AG04449 (cell line): Measurements from ENCODE around the gene CABLES1.
"Not testable (repeated sequence)": the region's sequence is repeated elsewhere in the genome, so short reads cannot be mapped to it uniquely, and the experiment has no call there.

Experiments
- CTCF ChIA-PET: fragments of 350-600 bp; formaldehyde crosslinking; extraction: SDS; loops from one replicate; lab custom pipeline; 2021; ENCODE audit warnings: antibody characterized with exemption; lab: Yijun Ruan, JAX
- POLR2A ChIA-PET: fragments of 400-600, 350-600 bp; formaldehyde crosslinking; extraction: SDS; loops from one replicate; lab custom pipeline; 2020; ENCODE audit warnings: antibody characterized with exemption, inconsistent platforms; lab: Yijun Ruan, JAX
- DNase-seq: peaks from one replicate; pipeline ENCODE4 v3.0.0-alpha.2; 2010; ENCODE audit warnings: low read depth, low spot score
- H3K4me3 ChIP-seq: 2 replicates; pipeline ENCODE4 v1.5.1; 2011; ENCODE audit warnings: low read depth, mild to moderate bottlenecking, control low read depth, low read length
- CTCF ChIP-seq: IDR thresholded peaks from one replicate; pipeline ENCODE4 v1.5.1; 2011; ENCODE audit warnings: mild to moderate bottlenecking, moderate library complexity, low read length, control low read depth, inconsistent platforms; ENCODE audit not compliant: insufficient read depth; ENCODE audit errors: missing control alignments

CABLES1 gene

GRCh38 chr18:23093772-23094171, 41.5 kb upstream of the CABLES1 start:
- no peak for TF ChIP-seq CTCF
- ChIA-PET POLR2A (no interaction called here), CTCF (interaction anchor here (1.0 kb wide), 1 partner anchor 285 kb away, joined by 3 read pairs; no protein-coding TSS in a partner anchor)
- H3K4me3 ChIP-seq = no peak overlapping the region
- no peak for DNase-seq

GRCh38 chr18:23094411-23095190, 40.7 kb upstream of the CABLES1 start:
- ChIA-PET CTCF (interaction anchor here (1.0 to 1.5 kb wide), 2 partner anchors 15 to 285 kb away, joined by 3 read pairs; no protein-coding TSS in a partner anchor), POLR2A (no interaction called here)

GRCh38 chr18:23095463-23095862, 39.8 kb upstream of the CABLES1 start:
- no peak for DNase-seq
- H3K4me3 ChIP-seq = no peak overlapping the region
- ChIA-PET CTCF (interaction anchor here (1.5 kb wide), 1 partner anchor 16 kb away, joined by 3 read pairs; no protein-coding TSS in a partner anchor), POLR2A (no interaction called here)
- TF ChIP-seq CTCF = no peak

More at GRCh38 chr18:23094411-23095190, 40.7 kb upstream of the CABLES1 start:
- no peak for TF ChIP-seq CTCF
- H3K4me3 ChIP-seq = no peak overlapping the region
- DNase-seq = no peak

- DNase-seq, POLR2A ChIA-PET, H3K4me3 ChIP-seq: not testable (repeated sequence)
- CTCF ChIA-PET = interaction anchor here (1.0 kb wide), 1 partner anchor 315 kb away, joined by 3 read pairs; no protein-coding TSS in a partner anchor
Measured at GRCh38 chr18:23097016-23097415, 38.3 kb upstream of the CABLES1 start.

GRCh38 chr18:23099621-23100020, 35.7 kb upstream of the CABLES1 start:
- ChIA-PET POLR2A (no interaction called here), CTCF (interaction anchor here (0.6 to 1.5 kb wide), 3 partner anchors 8 to 285 kb away, joined by 3 to 4 read pairs (median 3); no protein-coding TSS in a partner anchor)
- H3K4me3 ChIP-seq = no peak overlapping the region
- no peak for TF ChIP-seq CTCF
- no peak for DNase-seq

GRCh38 chr18:23101861-23102432, 33.3 kb upstream of the CABLES1 start:
- POLR2A ChIA-PET = no interaction called here

More at GRCh38 chr18:23101861-23102432, 33.3 kb upstream of the CABLES1 start:
- CTCF ChIA-PET = interaction anchor here (1.4 kb wide), 2 partner anchors 29 to 310 kb away, joined by 4 to 5 read pairs; no protein-coding TSS in a partner anchor
- H3K4me3 ChIP-seq = no peak overlapping the region
- no peak for DNase-seq
- no peak for TF ChIP-seq CTCF
